Measurements from ENCODE around the gene USP12. TPM values are rescaled to one million over a fixed set of nuclear protein-coding genes. Genes with fewer than 3 reads are reported as not detected.

Gene USP12
- total RNA-seq, 1 donor from 2014 or later: 17.9 TPM

DNA sequence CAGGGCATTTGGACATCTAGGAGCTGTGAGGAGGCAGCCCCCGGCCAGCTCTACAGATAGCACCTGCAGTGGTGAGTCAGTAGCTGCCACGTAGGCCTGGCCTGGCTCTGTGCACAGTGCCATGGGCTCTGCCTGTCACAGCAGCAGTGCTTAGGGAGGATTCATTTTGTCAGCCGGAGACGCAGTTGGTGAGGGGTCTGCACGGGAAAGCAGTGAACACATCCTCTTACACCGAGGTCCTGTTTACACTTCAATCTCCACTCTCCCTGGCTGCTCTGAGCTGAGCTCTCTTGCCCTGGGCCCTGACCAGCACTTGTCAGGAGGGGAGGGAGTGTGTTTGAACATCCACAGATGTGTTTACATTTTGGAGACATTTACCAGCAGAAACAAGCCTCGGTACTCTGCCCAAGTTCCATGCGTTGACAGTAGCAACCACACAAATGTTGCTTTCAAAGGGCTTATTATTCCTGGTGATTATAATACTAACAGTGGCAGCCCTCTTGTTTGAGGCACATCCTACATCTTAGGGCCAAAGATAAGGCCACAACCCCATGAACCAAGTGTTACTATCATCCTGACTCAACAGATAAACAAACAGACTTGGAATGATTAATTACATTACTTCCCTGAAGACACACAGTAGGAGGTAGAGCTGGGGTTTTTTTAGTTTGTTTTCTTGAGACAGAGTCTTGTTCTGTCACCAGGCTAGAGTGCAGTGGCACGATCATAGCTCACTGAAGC lies 148.9 kb downstream of the USP12 start:
- FAIRE-seq (peak; percentile 84), DNase-seq (ENCODE audit: low read depth) (peak; percentile 70)
- no peaks in the 10 kb centered on the region for H3K36me3 ChIP-seq (ENCODE audit: control insufficient read depth, insufficient read depth, low read length)
- TF ChIP-seq, protein P1, sequence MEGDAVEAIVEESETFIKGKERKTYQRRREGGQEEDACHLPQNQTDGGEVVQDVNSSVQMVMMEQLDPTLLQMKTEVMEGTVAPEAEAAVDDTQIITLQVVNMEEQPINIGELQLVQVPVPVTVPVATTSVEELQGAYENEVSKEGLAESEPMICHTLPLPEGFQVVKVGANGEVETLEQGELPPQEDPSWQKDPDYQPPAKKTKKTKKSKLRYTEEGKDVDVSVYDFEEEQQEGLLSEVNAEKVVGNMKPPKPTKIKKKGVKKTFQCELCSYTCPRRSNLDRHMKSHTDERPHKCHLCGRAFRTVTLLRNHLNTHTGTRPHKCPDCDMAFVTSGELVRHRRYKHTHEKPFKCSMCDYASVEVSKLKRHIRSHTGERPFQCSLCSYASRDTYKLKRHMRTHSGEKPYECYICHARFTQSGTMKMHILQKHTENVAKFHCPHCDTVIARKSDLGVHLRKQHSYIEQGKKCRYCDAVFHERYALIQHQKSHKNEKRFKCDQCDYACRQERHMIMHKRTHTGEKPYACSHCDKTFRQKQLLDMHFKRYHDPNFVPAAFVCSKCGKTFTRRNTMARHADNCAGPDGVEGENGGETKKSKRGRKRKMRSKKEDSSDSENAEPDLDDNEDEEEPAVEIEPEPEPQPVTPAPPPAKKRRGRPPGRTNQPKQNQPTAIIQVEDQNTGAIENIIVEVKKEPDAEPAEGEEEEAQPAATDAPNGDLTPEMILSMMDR (IDR thresholded peaks at IDR 0.05; ENCODE audit: insufficient read depth, low read length, severe bottlenecking): no peak
- no peak overlapping the region for H3K4me3 ChIP-seq (ENCODE audit: low read depth, low read length)
- H3K27me3 ChIP-seq (ENCODE audit: control insufficient read depth, insufficient read depth, low read length): peaks cover 10% of the 10 kb centered on the region

- no peak for FAIRE-seq
- H3K36me3 ChIP-seq (ENCODE audit: control insufficient read depth, insufficient read depth, low read length): no peaks in the 10 kb centered on the region
- no peak overlapping the region for H3K4me3 ChIP-seq (ENCODE audit: low read depth, low read length)
- H3K27me3 ChIP-seq (ENCODE audit: control insufficient read depth, insufficient read depth, low read length): no peaks in the 10 kb centered on the region
- DNase-seq (ENCODE audit: low read depth): no peak
- TF ChIP-seq, protein P1 (IDR thresholded peaks at IDR 0.05; ENCODE audit: insufficient read depth, low read length, severe bottlenecking): no peak
These were observed 151.2 kb downstream of the USP12 start for GRCh38 chr13:27020415-27020814.

DNA sequence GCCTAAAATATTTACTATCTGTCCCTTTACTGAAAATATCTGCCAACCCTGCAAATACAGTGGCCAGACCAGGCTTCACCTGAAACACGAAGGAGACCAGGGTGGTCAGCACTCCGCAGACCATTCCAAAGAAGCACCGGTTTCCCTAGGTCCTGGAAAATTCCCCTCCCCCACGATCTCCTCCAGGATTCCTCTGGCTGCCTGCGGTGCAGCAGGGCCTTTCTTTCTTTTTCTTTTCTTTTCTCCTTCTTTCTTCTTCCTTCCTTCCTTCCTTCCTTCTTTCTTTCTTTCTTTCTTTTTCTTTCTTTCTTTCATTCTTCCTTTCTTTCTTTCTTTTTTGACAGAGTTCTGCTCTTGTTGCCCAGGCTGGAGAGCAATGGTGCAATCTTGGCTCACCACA lies 152.7 kb downstream of the USP12 start:
- H3K4me3 ChIP-seq (ENCODE audit: low read depth, low read length): no peak overlapping the region
- no peak for FAIRE-seq
- no peaks in the 10 kb centered on the region for H3K36me3 ChIP-seq (ENCODE audit: control insufficient read depth, insufficient read depth, low read length)
- no peak for DNase-seq (ENCODE audit: low read depth)
- TF ChIP-seq, protein P1 (IDR thresholded peaks at IDR 0.05; ENCODE audit: insufficient read depth, low read length, severe bottlenecking): no peak
- no peaks in the 10 kb centered on the region for H3K27me3 ChIP-seq (ENCODE audit: control insufficient read depth, insufficient read depth, low read length)

DNA sequence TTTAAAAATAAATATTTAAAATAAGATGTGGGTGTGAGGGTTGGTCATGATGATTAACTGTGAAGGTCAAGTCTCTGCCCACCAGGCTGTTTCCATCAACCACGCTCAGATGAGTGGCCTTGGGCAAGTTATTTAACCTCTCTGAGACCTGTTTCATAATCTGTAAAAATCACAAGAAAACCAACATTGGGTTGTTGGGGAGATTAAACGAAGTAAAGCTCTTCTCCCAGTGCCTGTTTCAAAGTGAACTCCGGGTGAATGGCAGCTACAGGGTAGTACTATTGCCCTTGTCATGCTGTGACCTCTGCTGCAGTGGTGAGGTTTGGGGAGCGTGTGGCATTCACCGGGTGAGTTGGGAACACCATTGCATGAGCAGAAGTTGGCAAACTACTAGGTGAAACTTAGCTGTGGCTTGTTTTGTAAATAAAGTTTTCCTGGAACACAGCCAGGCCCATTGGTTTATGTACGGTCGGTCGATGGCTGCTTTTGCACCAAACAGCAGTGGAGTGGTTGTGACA lies 153.2 kb downstream of the USP12 start:
- peak; percentile 40 for FAIRE-seq
- DNase-seq (ENCODE audit: low read depth): no peak
- H3K36me3 ChIP-seq (ENCODE audit: control insufficient read depth, insufficient read depth, low read length): no peaks in the 10 kb centered on the region
- TF ChIP-seq, protein P1 (IDR thresholded peaks at IDR 0.05; ENCODE audit: insufficient read depth, low read length, severe bottlenecking): no peak
- no peaks in the 10 kb centered on the region for H3K27me3 ChIP-seq (ENCODE audit: control insufficient read depth, insufficient read depth, low read length)
- no peak overlapping the region for H3K4me3 ChIP-seq (ENCODE audit: low read depth, low read length)

- Histone ChIP-seq H3K27me3 (ENCODE audit: control insufficient read depth, insufficient read depth, low read length) (no peaks in the 10 kb centered on the region), H3K4me3 (ENCODE audit: low read depth, low read length) (no peak overlapping the region), H3K36me3 (ENCODE audit: control insufficient read depth, insufficient read depth, low read length) (no peaks in the 10 kb centered on the region)
- no peak for FAIRE-seq
- TF ChIP-seq, protein P1 (IDR thresholded peaks at IDR 0.05; ENCODE audit: insufficient read depth, low read length, severe bottlenecking): no peak
- DNase-seq (ENCODE audit: low read depth): no peak
These were observed 154.7 kb downstream of the USP12 start for GRCh38 chr13:27016875-27017274.

Other genes with a start within 250 kb of the USP12 start
- gene RPL21, start 79.7 kb upstream of the USP12 start, total RNA-seq: 967 and 985 TPM in 2 replicates
- gene RASL11A, start 99.0 kb upstream of the USP12 start, total RNA-seq: 0.51 and 1.1 TPM in 2 replicates